Peyer's patch (tissue), 4 donors: Measurements from ENCODE around the gene LRRN2.

ENCODE experiments used
- CTCF ChIP-seq, 6 experiments: fragments of 450-650 bp in 4 of 6; fragments of 200-600 bp in 2 of 6; sonication (generic) in 1 of 6; IDR thresholded peaks; one replicate each; pipeline ENCODE4 v1.5.1; 2017 to 2019; ENCODE audit warnings: antibody characterized with exemption in 6 of 6, mild to moderate bottlenecking in 3 of 6, moderate library complexity in 1 of 6
- POLR2A ChIP-seq, 2 donors: fragments of 450-650 bp; IDR thresholded peaks; one replicate each; pipeline ENCODE4 v1.5.1; 2017; ENCODE audit warnings: antibody characterized with exemption in 2 of 2, mild to moderate bottlenecking in 2 of 2, moderate library complexity in 2 of 2

DNA sequence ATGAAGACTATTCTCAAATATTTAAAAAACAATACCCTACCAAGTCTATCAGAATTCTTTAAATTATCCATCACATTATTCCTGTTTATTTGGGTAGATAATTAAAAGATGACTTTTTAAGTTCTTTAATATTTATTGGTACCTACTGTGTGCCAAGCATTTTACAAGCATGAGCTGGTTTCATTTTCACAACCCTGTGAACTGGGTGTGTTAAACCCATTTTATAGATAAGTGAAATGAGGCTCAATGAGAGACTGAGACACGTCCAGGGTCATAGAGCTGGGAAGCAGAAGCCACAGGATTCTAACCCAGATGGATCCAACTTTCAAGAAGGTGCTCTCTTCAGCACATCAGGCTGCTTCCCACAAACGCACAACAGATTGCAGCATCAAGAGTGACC is 12.3 kb downstream of the LRRN2 start:
- TF ChIP-seq CTCF (IDR thresholded peaks at IDR 0.05) = no peak
- no peak for TF ChIP-seq POLR2A (IDR thresholded peaks at IDR 0.05)
